NCI-H345 treated with DMSO at 0.1 percent for 48 hours (cell line): ENCODE data around the gene LETMD1.
A peak's percentile ranks its signal among the peaks of the same experiment; 100 is the strongest.
"Not testable (repeated sequence)": the region's sequence is repeated elsewhere in the genome, so short reads cannot be mapped to it uniquely, and the experiment has no call there.

ENCODE experiments used
- DNase-seq: peaks from one replicate; lab custom pipeline; 2025; ENCODE audit not compliant: unreplicated experiment; lab: John Stamatoyannopoulos, UW

LETMD1 gene, protein sequence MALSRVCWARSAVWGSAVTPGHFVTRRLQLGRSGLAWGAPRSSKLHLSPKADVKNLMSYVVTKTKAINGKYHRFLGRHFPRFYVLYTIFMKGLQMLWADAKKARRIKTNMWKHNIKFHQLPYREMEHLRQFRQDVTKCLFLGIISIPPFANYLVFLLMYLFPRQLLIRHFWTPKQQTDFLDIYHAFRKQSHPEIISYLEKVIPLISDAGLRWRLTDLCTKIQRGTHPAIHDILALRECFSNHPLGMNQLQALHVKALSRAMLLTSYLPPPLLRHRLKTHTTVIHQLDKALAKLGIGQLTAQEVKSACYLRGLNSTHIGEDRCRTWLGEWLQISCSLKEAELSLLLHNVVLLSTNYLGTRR

DNA sequence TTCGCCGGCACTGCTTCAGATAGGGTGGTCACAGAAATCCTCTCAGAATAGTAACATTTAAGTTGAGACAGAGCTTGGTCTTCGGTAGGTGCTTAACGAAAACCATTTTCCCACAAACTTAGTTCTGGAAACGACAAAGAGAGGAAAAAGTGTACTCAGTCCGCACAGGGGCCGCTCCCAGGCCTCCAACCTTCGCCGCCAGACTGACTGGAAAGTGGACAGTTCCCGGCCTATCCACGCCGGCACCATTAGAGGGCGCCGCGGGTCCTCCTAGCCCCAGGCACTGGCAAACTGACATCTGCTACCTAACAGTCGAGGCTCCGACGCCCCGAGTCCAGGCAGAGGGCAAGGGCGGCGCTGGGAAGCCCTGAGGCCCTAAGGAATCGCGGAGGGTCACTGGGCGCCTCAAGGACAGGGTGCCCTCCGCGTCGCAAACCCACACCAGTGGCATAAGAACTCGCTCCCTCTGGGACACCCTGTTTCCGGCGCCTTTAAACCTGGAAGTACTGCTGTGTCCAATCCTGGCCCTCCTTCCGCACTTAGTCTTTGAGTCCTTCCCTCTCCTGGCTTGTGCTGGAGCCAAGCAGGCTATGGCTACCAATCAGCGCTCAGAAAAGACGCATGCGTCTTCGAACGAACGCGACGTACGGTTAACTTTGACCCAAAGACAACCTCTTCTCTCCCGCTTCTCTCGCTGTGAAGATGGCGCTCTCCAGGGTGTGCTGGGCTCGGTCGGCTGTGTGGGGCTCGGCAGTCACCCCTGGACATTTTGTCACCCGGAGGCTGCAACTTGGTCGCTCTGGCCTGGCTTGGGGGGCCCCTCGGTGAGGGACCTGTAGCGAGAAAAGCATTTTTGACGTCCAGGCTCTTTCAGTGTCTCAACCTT is at the start of gene LETMD1:
LETMD1 (plus strand) TSS at position 673 of the 886 bp plus-strand sequence; CDS start at position 703, 30 bp downstream.
- DNase-seq = peak; percentile 66

DNA sequence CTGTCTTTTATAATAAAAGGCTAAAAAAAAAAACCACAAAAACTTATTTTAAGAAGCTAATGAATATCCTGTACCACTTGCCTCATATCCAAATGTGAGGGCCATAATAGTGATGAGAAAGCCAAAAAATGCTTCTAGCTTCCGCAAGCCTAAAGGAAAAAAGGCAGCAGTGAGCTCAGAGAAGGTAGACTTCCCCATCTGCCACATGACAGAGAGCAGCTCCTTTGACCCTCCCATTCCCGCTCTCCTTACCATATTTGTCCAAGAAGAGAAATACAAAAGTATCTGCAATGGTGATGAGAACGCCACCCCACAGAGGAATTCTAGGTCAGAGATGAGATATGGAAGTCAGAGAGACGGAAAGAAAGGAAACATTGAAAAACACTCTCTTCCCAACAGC is 49.0 kb upstream of the LETMD1 start:
- DNase-seq = no peak

DNA sequence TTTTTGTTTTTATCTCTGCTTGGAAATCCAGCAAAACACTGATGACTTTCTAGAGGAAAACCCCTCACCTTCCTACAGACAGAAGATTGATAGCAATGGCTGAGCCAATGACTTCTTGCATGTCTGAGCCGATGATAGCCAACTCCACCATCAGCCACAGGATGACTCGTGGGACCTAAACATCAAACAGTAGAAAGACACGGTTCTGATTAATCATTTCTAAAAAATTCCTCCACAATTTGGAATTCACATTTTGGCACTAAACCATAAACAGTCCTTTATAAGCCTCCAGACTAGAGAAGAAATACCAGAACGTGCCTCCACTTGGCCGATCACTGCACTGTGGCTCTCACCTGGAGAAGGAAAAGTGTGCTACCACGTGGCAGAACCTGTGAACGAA is 47.9 kb upstream of the LETMD1 start:
- no peak for DNase-seq

DNA sequence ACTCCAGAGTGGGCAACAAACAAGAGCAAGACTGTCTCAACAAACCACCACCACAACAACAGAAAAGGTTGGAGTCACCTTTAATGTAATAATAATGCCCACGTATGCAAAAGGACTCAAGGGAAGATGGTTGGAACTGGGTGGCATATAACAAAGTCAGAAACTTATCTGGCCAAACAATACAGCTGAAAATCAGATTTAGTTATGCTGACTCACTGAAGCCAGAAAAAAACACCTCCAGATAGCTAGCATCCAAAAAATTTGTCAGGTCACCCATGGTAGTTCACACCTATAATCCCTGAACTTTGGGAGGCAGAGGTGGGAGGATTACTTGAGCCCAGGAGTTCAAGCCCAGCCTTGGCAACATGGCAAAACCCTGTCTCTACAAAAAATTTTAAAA is 46.3 kb upstream of the LETMD1 start:
- no peak for DNase-seq

DNA sequence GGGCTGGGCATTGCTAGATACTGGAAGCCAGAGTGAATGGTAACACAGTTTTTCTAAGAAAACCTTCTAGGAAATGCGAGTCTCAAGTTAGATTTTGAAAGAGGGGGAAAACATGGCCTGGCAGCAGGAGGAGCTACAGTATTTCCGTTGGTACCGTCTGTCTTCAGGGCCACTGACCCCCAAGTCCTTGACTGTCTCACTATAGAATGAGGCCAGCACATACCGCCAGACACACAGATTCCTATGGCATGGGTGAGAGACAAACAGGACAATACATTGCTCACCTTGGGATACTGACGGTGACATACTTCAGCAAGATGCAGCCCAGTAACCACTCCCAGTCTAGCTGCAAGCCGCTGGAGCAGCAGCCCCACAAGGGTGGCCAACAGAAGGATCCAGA is 43.6 kb upstream of the LETMD1 start:
- DNase-seq = no peak

DNA sequence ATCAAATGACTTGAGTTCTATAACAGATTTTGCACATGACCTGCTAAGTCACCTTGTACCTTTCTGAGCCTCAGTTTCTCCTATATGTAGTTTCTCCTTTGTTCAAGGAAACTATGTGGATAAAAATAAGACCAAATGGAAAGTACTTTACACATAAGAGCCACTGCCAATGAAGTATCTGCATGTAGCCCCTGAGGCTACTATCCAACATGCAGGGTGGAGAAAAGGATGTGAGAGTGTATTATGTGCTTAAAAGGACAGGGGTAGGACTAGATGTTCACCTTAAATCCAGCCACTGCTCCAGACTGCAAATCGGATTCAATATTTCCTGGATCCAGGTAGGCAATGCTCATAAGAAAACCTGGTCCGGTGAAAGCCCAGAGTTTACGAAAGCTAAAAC is 43.1 kb upstream of the LETMD1 start:
- no peak for DNase-seq

DNA sequence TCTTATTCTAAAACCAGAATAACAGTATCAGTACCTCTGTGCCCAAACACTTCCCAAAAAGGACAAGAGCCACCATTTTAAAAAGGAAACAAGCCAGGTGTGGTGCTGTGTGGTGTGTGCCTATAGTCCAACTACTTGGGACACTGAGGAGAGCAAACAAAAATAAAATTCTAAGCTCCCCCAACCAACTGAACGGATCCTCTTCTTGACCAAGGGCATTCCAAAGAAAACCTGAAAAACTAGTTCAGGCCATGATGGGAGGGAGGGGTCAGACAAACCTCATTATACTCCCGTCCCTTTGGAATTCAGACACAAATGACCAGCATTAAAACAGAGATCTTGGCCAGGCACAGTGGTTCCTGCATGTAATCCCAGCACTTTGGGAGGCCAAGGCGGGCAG is 42.5 kb upstream of the LETMD1 start:
- DNase-seq = no peak

DNA sequence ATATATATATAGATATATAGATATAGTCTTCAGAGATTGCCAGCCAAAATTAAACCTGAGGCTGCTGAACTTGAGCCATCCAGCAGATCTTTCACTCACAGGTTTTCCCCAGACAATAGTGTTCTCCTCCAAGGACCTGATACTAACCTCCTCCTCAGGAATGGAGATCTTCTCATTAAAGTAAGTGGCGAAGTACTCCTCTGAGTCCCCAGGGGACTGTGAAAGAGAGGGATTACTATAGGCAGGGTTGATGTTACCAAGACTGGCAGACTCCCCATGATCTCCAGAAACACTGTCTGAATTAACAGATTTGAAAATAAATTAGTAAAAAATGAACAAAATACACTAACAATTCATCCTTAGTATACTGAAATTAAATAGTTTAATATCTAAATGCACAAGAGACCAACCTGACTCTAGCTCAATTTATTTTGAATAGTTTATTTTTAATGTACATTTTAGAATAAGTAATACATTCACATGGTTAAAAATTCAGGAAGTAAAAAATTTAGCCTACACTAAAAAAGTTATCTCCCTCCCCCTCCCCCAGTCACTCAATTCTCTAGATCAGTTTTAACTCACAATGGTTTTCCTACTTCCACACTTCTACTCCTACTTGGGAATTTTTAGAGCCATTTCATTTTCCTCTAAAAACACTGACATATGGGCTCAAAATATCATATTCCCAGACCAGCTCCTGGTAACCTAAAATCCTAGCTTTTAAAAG is 39.6 kb upstream of the LETMD1 start:
- DNase-seq = no peak

DNA sequence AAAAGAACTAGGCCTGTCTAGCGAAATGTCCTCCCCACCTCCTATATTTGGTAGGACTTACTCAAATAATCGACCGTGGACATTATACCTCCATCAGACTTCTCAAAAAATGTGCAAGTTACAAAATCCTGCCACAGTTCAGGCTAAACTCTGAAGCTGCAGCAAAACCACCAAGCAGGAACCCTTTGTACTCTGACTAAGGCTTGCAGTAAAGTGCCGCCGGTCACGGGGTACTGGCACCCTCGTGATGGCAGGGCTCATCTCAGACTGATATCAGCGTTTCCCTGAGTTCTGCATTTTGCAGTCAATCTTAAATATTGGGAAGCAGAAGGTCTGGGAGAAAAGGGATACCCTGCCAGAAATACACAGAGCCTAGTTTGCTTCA is 39.1 kb upstream of the LETMD1 start:
- DNase-seq = no peak

DNA sequence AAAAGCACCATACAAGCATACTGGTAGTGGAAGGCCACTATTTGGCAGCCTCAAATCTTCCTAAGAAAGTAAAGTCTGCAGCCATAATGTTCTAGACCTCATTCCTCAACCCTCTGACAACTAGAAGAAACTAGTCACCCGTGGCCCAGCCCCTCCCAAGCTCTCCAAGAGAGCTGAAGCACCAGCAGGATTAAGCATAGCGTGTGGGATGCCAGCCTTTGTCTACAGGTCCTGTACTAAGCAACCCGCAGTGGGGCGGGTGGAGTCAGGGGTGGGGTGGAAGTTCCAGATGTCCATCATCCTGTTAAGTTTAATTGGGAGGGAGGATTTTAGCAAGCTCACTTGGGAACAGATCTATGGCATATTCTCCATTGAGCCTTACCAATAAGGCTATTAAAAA is 36.2 kb upstream of the LETMD1 start:
- no peak for DNase-seq

DNA sequence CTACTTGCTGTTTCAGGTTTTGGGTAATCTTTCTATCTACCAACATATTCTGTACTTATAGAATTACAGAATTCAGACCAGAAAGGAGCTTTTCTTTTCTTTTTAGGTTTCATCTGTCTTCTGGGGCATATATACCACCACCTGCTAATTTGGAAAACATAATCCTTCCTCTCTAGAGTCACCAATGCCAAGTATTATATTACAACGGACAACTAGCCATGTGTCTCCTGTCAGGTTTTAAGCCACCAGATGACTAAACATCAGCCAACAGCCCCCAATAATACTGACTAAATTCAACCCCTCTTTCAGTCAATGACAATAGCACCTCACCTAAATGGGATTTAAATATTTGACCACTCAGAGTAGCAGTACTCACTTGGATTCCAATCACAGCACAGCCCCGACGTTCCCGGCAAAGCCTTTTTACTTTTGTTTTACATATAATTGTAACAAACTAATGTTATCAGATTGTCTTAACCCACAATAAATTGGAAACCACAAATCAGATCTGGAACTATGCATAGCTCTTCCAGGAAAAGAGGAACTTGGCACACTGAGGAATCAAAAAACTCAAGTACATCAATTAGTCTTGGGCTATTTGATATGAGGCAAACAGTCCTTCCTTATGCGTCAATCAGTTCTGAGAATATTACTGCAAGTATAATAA is 35.4 kb upstream of the LETMD1 start:
- DNase-seq = no peak

DNA sequence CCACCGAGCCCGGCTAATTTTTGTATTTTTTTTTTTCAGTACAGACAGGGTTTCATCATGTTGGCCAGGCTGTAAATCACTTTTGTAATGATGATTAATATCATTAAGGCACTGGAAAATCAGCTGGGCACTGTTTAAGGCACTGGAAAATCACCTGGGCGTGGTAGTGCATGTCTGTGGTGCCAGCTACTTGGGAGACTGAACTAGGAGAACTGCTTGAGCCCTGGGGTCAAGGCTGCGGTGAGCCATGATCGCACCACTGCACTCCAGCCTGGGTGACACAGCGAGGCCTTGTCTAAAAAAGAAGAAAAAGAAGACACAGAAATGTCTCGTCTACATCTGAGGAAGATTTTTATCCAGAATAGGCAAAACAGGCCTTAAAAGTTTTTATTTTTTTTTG is 34.7 kb upstream of the LETMD1 start:
- DNase-seq = no peak

DNA sequence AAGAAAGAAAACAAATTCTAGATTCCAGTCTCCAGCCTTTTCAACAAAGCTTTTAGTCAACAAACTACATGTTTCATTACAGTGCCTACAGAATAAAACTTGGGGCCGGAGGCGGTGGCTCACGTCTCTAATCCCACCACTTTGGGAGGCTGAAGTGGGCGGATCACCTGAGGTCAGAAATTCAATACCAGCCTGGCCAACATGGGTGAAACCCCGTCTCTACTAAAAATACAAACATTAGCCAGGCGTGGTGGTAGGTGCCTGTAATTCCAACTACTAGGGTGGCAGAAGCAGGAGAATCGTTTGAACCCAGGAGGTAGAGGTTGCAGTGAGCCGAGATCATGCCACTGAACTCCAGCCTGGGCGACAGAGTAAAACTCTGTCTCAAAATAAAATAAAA is 33.7 kb upstream of the LETMD1 start:
- DNase-seq = not testable (repeated sequence)

DNA sequence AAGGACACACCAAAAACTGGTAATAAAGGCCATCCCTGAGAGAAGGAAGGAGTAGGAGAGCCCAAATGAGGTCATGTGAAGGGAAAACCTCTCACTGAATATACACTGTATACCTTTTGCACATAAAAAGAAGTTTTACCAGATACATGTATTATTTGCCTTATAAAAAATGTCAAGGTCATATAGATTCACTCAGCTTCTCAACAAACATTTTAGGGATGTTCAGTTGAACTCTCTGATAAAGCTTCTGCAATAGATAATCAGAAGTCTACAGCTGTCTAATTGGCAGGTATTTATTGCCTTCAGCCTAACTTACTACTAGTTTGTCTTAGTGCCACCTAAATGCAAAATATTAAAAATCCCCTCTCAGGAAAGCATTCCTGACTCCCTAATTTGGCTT is 30.7 kb upstream of the LETMD1 start:
- no peak for DNase-seq

DNA sequence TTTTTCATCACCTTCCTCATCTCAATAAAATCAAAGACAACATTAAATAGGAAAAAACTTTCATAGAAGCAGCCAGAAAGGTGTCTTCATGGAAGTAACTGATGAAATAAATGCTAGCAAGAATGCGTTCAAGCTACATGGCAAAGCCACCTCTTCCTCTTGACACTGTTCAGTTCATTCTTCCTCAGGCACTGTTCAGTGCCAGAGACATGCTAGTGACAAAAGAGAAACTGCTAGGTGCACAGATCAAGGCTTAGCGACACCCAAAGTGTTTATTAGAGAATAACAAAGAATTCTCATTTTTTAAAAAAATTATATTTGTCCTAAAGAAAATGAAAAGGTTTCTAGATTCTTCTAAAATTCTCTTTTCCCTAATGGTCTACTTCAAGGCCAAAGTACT is 29.2 kb upstream of the LETMD1 start:
- DNase-seq = no peak

DNA sequence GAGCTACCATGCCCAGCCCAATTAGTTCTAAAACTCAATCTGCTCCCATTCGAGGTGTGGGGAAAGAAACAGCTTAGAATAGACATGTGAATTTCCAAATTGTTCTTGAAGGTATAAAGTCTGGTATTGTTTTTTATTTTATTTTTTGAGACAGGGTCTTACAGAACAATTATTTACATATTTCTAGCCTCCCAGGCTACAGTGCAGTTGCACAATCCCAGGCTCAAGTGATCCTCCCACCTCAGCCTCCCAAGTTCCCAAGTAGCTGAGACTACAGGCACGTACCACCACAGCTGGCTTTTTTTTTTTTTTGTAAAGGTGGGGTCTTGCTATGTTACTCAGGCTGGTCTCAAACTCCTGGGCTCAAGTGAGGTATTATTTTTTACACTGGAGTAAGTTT is 28.2 kb upstream of the LETMD1 start:
- no peak for DNase-seq

DNA sequence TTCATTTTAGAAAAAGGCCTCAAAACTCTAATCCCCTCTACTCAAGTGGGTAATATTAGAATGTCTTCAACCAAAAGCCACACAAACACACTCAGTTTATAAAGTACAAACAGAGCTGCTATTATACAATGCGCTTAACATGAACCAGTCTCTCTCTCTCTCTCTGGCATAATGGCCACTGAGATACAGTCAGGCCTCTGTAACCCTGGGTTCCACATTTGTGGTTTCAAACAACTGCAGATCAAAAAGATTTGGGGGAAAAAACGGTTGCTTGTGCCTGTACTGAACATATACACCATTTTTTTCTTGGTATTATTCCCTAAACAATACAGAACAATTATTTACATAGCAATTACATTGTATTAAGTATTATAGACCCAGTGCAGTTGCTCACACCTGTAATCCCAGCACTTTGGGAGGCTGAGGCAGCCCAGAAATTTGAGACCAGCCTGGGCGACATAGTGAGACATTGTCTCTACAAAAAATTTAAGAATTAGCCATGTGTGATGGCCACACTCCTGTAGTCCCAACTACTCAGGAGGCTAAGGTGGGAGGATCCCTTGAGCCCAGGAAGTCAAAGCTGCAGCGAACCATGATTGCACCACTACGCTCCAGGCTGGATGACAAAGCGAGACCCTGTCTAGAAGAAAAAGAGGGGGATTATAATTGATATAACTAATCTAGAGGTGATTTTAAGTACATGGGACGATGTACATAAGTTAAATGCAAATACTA is 27.5 kb upstream of the LETMD1 start:
- DNase-seq = no peak

DNA sequence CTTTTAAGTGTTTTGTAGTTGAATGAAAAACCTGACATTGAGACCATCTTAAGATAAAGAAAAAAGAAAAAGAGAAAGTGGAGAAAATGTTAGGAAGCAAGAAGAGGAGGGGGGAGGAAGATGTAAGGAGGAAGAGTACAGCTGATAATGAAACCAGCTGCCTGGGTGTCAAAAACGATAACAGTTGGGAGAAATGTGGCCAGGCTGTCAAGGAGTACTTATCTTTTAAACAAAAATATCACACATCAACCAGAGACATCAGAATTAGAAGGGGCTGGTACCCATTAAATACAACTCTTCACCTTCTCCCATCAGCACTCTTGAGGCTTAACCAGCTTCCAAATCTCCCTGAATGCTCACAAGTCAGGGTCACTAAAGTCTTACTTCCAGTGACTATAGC is 26.4 kb upstream of the LETMD1 start:
- no peak for DNase-seq

DNA sequence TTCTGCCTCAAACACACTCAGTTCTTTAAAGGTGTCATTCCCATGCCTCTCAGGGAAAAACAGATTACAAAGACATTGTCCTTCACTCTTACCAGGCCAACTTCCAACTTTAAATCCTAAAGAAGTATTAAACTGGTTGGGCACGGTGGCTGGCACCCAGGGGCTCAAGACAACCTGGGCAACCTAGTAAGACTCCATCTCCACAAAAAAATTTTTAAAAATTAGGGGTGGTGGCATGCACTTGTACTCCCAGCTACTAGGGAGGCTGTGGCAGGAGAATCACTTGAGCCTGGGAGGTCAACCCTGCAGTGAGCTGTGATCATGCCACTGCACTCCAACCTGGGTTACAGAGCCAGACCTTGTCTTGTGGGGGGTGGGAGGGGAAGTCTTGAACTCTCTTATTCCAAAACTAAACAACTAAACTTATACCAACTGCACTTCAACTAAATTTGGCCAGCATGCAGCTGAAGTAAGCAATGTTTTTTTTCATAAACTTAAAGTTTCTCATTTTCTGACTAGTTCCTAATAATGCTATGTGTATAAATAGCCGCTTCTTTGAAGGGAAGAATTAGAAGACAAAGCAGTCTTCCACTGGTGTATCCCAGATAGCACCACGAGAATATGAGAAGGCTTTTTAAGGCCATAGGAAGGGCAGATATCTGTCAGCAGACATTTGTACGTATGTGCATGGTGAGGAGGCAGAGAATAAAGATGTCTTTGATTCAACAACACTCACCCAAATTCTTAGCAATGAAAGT is 24.3 kb upstream of the LETMD1 start:
- DNase-seq = no peak

DNA sequence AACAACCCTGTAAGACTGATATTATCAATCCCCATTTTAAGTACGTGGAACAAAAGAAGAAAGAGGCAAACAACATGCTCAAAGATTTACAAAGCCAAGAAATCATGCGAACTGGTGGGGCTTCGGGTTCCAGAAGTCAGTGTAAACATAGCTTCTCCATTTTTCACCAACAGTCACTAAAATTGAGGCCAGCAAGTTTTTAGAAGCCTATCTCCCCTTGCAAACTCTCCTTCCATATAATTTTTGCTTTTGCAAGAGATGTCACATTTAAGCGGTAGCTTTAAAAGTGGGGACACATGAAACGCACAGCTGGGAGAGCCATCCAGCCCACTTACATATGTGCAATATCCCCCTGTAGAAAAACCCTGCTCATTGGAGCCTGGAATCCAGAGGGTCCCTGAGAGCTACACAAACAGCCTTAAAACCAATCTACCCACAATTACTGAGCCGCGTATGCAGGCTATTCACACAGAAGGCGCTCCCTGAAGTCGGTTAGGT is 22.7 kb upstream of the LETMD1 start:
- no peak for DNase-seq
